ENCODE measurements around the gene PRRT1.

Gene PRRT1

DNA sequence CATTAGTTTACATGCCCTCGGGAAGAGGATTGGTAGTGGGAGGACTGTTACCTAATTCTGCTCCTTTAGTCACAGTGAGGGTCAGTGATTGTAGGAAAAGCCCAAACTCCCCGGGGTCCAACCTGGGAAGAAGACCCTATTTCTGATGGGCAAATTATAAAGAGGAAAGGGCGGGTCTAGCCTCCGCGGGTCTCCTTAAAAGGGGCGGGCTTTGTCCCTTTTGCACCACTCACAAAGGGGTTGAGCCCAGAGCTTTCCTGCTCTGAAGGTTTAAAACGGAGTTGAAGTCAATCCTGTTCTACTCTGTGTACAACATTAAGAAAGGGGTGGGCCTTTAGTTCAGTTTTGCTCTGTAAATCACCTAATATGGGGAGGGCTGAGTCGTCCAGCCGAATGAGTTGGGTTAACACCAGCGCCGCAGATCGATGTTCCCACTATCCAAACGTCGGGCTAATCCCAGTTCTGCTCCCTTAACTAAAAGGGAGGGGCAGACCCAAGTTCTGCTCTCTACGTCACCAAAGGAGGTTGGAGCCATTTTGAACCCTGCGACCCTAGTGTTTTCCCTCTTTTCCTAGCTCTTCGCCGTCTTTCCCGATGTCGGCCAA, 25.5 kb upstream of the PRRT1 start:
- FAIRE-seq (no peak), DNase-seq (ENCODE audit: insufficient read length) (no peak)
- no peak for TF ChIP-seq TAF1 (IDR thresholded peaks at IDR 0.05; ENCODE audit: borderline replicate concordance, low read depth, low read length)
- TF ChIP-seq POLR2A (IDR thresholded peaks at IDR 0.05; ENCODE audit: low read depth, low read length), result no peak
- TF ChIP-seq POLR2AphosphoS5 (IDR thresholded peaks at IDR 0.05; ENCODE audit: low read depth, low read length), result no peak; the same call in 1 of the 2 replicates

DNA sequence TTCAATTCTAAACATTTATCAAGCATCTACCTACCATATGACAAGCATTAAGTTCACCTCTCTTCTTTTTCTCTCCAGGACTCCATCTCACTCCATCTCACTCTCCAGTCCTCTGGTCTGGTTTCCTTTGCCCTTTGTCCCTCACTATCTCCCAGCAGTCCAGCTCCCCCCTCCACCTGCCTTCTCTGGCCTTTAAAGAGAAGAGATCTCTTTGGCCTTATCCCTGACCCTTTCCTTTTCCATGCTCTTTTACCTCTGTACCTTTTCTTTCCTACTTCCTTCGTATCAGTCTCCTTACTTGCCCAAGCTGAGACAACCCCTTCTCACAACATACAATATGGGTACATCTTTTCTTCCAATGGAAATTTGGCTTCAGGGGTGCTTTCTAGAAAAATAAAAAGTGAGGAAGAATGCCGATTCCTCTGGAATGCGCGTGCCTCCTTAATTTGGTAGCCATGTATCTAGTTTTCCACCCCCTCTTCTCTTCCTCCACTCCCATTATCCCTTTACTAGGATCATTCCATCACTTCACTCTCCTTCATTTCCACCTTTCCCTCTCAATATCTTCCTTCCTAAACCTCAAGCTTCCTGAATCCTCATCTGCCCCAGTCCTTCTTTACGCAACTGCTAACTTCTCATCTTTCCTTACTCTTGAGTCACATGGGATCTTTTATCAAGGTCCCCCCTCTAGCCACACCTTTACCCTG, 24.9 kb upstream of the PRRT1 start:
- TF ChIP-seq TAF1 (IDR thresholded peaks at IDR 0.05; ENCODE audit: borderline replicate concordance, low read depth, low read length) (no peak), POLR2AphosphoS5 (IDR thresholded peaks at IDR 0.05; ENCODE audit: low read depth, low read length) (no peak), POLR2A (IDR thresholded peaks at IDR 0.05; ENCODE audit: low read depth, low read length) (no peak)
- DNase-seq (ENCODE audit: insufficient read length), result no peak
- FAIRE-seq, result no peak

DNA sequence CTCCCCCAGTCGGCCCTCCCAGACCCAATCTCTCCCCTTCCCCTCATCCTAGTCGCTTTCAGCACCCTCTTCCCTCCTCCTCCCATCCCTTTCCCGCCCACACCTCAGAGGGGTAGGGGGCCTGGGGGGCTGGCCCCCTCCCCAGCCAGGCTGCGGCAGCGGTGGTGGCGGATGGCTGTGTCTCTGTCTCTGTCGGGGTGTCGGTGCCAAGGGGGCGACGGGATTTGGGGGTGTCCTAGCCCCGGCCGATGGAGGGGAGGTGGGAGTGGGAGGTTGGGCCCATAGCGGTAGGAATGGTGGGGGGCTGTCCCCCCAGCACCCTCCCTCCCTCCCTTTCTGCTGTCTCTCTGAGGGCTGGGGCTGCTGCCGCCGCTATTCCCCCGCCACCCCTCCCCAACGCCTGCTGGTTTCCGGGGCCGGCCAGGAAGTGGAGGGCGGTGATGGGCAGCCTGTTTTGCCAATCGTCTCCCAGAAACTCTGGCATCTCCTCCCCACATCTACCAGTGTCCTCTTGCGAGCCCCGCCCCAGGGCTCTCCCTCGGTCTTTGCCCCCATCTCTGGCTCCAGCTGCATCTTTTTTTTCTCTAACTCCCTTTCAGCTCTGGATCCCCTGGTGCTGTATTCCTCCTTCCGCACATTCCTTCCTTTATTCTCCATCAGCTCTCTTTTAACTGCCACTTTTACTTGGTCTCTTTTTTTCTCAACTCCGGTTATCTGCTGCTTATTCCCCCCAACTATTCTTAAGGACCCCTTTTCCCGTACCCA, 24.2 kb upstream of the PRRT1 start, which contains the start of gene AGPAT1:
Gene AGPAT1 (minus strand): TSS at position 374 of the 765 bp plus-strand sequence. CDS start 4,588 bp downstream, outside the sequence.
- FAIRE-seq, result peak; percentile 50

DNA sequence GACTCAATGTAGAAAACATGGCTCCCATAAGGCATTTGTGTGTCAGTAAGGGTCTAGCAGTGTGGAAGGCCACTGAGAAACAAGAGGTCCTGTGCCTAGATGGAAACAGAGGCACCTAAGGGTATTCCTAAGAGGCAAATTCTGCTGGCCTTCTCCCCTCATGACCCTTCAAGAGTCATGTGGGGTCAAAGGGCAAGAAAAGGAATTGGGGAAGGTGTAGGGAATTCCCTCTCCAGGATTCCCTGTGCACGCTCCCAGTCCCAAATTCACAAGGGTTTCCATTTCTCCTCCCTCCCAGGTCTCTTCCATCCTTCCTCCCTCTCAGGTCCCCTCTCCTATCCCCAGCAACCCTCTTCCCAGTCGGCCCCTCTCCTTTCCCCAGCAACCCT, 23.6 kb upstream of the PRRT1 start:
- TF ChIP-seq TAF1 (IDR thresholded peaks at IDR 0.05; ENCODE audit: borderline replicate concordance, low read depth, low read length) (no peak), POLR2A (IDR thresholded peaks at IDR 0.05; ENCODE audit: low read depth, low read length) (no peak), POLR2AphosphoS5 (IDR thresholded peaks at IDR 0.05; ENCODE audit: low read depth, low read length) (no peak)
- FAIRE-seq, result no peak

More for the DNA sequence above, 24.2 kb upstream of the PRRT1 start, which contains the start of gene AGPAT1:
- DNase-seq (ENCODE audit: insufficient read length), result peak; percentile 97
- TF ChIP-seq POLR2AphosphoS5 (IDR thresholded peaks at IDR 0.05; ENCODE audit: low read depth, low read length), result peak; percentile 69
- peak; percentile 72 for TF ChIP-seq POLR2A (IDR thresholded peaks at IDR 0.05; ENCODE audit: low read depth, low read length)
- TF ChIP-seq TAF1 (IDR thresholded peaks at IDR 0.05; ENCODE audit: borderline replicate concordance, low read depth, low read length), result no peak; the same call in 1 of the 2 replicates

DNA sequence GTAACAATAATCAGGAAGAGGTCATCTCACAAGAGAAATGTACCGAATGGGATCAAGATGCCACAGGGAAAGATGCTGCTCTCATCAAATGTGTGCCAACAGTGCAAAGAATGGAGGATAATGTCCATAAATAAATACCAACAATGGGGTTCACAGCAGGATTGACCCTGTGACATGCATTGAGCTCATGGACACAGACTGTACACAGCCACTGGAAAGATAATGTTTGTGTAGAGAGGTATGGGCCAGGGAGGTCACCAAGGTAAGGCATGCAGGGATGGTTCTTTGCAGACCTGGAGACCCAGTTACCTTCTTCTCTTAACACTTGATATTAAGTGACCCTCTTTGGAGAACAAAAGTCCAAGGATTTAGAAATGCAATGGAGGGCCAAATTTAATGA, 22.7 kb upstream of the PRRT1 start:
- no peak for FAIRE-seq
- DNase-seq (ENCODE audit: insufficient read length), result no peak
- TF ChIP-seq POLR2AphosphoS5 (IDR thresholded peaks at IDR 0.05; ENCODE audit: low read depth, low read length) (no peak), POLR2A (IDR thresholded peaks at IDR 0.05; ENCODE audit: low read depth, low read length) (no peak), TAF1 (IDR thresholded peaks at IDR 0.05; ENCODE audit: borderline replicate concordance, low read depth, low read length) (no peak)

More for the DNA sequence above, 23.6 kb upstream of the PRRT1 start:
- no peak for DNase-seq (ENCODE audit: insufficient read length)

DNA sequence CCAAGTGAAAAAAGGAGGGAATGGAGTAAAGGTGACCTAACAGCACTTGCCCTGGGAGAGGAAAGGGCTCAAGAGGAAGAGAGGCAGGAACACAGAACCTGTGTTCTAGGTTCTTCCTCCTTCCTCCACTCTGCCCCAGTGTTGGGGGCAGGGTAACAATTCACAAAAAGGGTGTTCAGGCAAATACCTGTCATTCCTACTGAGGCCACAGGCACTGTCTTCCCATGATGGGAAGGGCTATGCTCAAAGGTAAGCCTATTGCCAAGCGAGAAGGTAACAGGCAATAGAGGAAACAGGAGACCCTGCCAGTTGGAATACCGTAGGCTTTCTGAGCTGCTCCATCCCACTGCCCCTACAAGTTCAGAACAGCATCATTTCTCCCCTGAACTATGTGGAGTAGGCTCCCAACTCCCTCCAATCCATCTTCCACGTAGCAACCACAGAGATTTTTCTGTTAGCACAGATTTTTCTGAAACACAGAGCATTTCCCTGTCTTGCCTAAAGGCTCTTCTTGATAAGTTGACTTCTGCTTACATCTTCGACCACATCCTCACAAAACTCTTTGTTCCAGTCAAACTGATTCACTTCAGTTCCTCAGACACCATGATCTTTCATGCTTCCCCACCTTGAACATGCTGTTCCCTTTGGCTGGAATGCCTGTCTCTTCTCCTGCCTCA, 21.4 kb upstream of the PRRT1 start:
- TF ChIP-seq TAF1 (IDR thresholded peaks at IDR 0.05; ENCODE audit: borderline replicate concordance, low read depth, low read length), result no peak
- TF ChIP-seq POLR2AphosphoS5 (IDR thresholded peaks at IDR 0.05; ENCODE audit: low read depth, low read length), result no peak
- no peak for TF ChIP-seq POLR2A (IDR thresholded peaks at IDR 0.05; ENCODE audit: low read depth, low read length)
- DNase-seq (ENCODE audit: insufficient read length), result no peak
- no peak for FAIRE-seq

DNA sequence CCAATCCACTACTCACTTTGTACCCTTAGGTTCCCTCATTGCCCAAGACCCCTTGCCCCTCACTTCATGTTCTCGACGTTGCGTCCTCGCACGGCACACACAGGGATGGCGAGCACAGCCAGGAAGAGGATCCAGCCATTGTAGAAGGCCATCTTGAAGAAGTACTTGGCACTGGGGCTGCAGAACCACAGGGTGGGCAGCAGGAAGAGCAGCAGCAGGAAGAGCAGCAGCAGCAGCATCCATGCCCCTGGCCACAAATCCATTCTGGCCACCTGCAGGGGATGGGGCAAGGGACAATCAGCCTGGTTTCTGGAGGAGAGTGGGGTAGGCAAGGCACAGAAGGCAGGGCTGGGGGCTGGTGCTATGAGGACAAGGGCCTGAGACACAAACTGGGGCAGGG, 19.5 kb upstream of the PRRT1 start:
- FAIRE-seq (no peak), DNase-seq (ENCODE audit: insufficient read length) (no peak)
- TF ChIP-seq POLR2AphosphoS5 (IDR thresholded peaks at IDR 0.05; ENCODE audit: low read depth, low read length), result no peak
- no peak for TF ChIP-seq POLR2A (IDR thresholded peaks at IDR 0.05; ENCODE audit: low read depth, low read length)
- TF ChIP-seq TAF1 (IDR thresholded peaks at IDR 0.05; ENCODE audit: borderline replicate concordance, low read depth, low read length), result no peak

DNA sequence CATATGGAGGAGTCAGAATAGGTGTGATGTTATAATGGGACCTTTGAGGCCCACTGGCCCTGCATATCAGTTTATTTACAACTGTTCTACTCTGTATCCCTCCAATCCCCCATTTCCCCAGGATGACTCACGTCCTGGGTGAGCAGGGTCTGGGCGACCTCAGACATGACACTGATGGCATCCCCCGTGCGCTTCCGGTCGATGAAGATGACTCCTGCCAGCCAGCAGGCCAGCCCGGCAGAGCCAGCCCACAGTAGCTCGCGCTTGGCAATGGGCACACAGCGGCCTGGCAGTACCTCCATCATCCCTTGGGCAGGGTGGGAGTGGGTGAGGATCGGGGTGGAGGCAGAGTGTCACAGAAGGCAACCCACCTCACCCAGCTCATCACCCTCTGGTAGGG, 18.6 kb upstream of the PRRT1 start:
- DNase-seq (ENCODE audit: insufficient read length) (no peak), FAIRE-seq (no peak)
- no peak for TF ChIP-seq POLR2A (IDR thresholded peaks at IDR 0.05; ENCODE audit: low read depth, low read length)
- no peak for TF ChIP-seq TAF1 (IDR thresholded peaks at IDR 0.05; ENCODE audit: borderline replicate concordance, low read depth, low read length)
- TF ChIP-seq POLR2AphosphoS5 (IDR thresholded peaks at IDR 0.05; ENCODE audit: low read depth, low read length), result no peak

DNA sequence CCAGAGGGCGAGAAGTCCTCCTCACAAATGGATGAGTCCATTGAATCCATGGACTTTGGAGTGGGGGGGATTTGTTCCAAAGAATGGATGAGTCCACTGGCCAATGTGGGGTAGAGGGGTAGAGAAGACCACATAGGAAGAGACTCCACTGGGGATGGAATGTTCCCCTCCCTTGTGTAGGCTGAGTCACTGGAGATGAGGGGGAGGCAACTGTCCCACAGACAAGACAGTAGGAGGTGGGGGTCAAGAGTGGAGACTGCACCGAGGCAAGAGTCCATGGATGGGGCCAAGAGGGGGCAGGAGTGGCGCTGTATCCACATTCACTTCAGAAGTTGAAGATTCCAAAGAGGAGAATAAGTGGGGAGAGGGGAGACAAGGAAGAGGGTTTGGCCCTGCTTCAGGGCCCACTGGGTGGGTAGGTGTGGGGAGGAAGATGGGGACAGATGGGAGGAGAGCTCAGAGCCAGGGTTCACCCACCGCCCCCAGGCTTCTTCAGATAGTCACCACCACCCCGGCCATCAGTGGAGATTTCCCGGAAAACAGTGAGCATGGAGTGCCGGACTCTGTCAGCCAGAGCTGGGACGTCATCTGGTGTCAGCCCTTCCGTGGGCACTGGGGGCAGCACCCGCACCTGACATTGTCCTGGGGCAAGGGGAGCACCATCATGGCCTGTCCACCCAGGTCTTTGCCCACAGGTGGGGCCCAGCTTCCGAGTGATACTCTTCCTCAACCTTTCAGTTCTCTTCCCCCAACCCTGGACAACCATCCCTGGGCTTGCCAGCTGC, 17.3 kb upstream of the PRRT1 start:
- TF ChIP-seq POLR2AphosphoS5 (IDR thresholded peaks at IDR 0.05; ENCODE audit: low read depth, low read length) (no peak), POLR2A (IDR thresholded peaks at IDR 0.05; ENCODE audit: low read depth, low read length) (no peak), TAF1 (IDR thresholded peaks at IDR 0.05; ENCODE audit: borderline replicate concordance, low read depth, low read length) (no peak)
- no peak for DNase-seq (ENCODE audit: insufficient read length)
- no peak for FAIRE-seq

DNA sequence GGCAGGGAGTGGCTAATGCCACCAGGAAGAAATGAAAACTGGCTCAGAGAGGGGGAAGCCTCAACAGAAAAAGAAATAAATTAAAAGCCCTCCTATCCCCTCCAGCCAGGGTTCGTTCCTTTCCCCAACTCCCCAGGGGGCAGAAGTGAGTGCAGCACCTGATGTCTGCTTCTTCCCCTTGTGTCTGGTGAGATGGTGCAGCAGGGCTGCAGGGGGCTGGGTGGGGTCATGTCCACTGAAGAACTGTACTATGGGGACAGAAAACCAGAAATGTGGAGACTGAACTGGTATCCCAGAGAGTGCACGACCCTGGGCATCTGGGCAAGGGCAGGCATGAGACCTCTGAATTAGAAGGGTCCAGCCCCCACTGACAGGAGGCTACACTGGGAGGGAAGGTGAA, 16.6 kb upstream of the PRRT1 start:
- no peak for TF ChIP-seq POLR2AphosphoS5 (IDR thresholded peaks at IDR 0.05; ENCODE audit: low read depth, low read length)
- no peak for TF ChIP-seq TAF1 (IDR thresholded peaks at IDR 0.05; ENCODE audit: borderline replicate concordance, low read depth, low read length)
- TF ChIP-seq POLR2A (IDR thresholded peaks at IDR 0.05; ENCODE audit: low read depth, low read length), result no peak
- FAIRE-seq (no peak), DNase-seq (ENCODE audit: insufficient read length) (no peak)

Data from GM12892 (cell line).